Gastrocnemius medialis (tissue), 4 donors: Measurements from ENCODE around the gene OXCT1.

Experiments used
- CTCF ChIP-seq, 5 experiments: fragments of 450-650 bp in 3 of 5; fragments of 200-600 bp in 2 of 5; sonication (generic) in 2 of 5; IDR thresholded peaks in 4 of 5; conservative IDR thresholded peaks in 1 of 5; 1 replicate in 4 of 5; 2 replicates in 1 of 5; pipeline ENCODE4 v1.5.1; 2016 to 2019; ENCODE audit warnings: antibody characterized with exemption in 5 of 5, mild to moderate bottlenecking in 3 of 5, moderate library complexity in 3 of 5
- POLR2A ChIP-seq, 2 donors: fragments of 450-650 bp; IDR thresholded peaks; one replicate each; pipeline ENCODE4 v1.6.1; 2017; ENCODE audit warnings: antibody characterized with exemption in 2 of 2, mild to moderate bottlenecking in 2 of 2, moderate library complexity in 2 of 2

GRCh38 chr5:41795125-41795524, 75.1 kb downstream of the OXCT1 start:
- TF ChIP-seq CTCF (IDR thresholded peaks at IDR 0.05 in 4 of 5, conservative IDR thresholded peaks at IDR 0.05 in 1 of 5) = no peak
- no peak for TF ChIP-seq POLR2A (IDR thresholded peaks at IDR 0.05)
